ENCODE data around the gene GPRC5D.
A peak's percentile ranks its signal among the peaks of the same experiment; 100 is the strongest.

The GPRC5D gene

GRCh38 chr12:12892681-12893141, 59.3 kb downstream of the GPRC5D start:
- ATAC-seq (no peak), DNase-seq (ENCODE audit: low spot score in 2 of 2) (no peak)
- Mint-ChIP-seq H3K9me3 (no peaks in the 10 kb centered on the region), H3K4me1 (peaks cover 13% of the 10 kb centered on the region), H3K27ac (no peak overlapping the region), H3K36me3 (no peaks in the 10 kb centered on the region), H3K4me3 (no peak overlapping the region)

GRCh38 chr12:12891881-12892355, 60.1 kb downstream of the GPRC5D start:
- H3K27ac Mint-ChIP-seq = no peak overlapping the region
- peak overlapping the region; percentile 64 for H3K4me3 Mint-ChIP-seq
- peaks cover 13% of the 10 kb centered on the region for H3K4me1 Mint-ChIP-seq
- no peaks in the 10 kb centered on the region for H3K9me3 Mint-ChIP-seq
- DNase-seq (ENCODE audit: low spot score in 2 of 2) (no peak), ATAC-seq (no peak)
- no peaks in the 10 kb centered on the region for H3K36me3 Mint-ChIP-seq

GRCh38 chr12:12891080-12891880, 60.7 kb downstream of the GPRC5D start, which contains the start of gene GPRC5A:
TSS of gene GPRC5A (plus strand) at chr12:12891562. CDS start at chr12:12908250, 16,688 bp downstream.
- ATAC-seq = peak; percentile 65
- peak in 1 of 2 donors; percentile 55 for DNase-seq (ENCODE audit: low spot score in 2 of 2)

More at GRCh38 chr12:12891080-12891880, 60.7 kb downstream of the GPRC5D start, which contains the start of gene GPRC5A:
- no peaks in the 10 kb centered on the region for H3K9me3 Mint-ChIP-seq
- no peak within 1 kb of the TSS for H3K27ac Mint-ChIP-seq
- H3K36me3 Mint-ChIP-seq = no peaks in the 10 kb centered on the region
- peak within 1 kb of the TSS; percentile 64 for H3K4me3 Mint-ChIP-seq
- peaks cover 13% of the 10 kb centered on the region for H3K4me1 Mint-ChIP-seq
